Fibroblast of pulmonary artery (primary cell): ENCODE results near the gene CCDC141.

Experiments
- DNase-seq: peaks from one replicate; pipeline ENCODE4 v3.0.0-alpha.2; 2010; ENCODE audit warnings: low read depth
- H3K4me3 ChIP-seq: replicated peaks from 2 replicates; pipeline ENCODE4 v1.5.1; 2011; ENCODE audit warnings: low read depth, mild to moderate bottlenecking, control low read depth, low read length, moderate library complexity
- CTCF ChIP-seq: IDR thresholded peaks from 2 replicates; pipeline ENCODE4 v1.5.1; 2011; ENCODE audit warnings: mild to moderate bottlenecking, control low read depth, low read length, inconsistent platforms; ENCODE audit errors: missing control alignments

Gene CCDC141

DNA sequence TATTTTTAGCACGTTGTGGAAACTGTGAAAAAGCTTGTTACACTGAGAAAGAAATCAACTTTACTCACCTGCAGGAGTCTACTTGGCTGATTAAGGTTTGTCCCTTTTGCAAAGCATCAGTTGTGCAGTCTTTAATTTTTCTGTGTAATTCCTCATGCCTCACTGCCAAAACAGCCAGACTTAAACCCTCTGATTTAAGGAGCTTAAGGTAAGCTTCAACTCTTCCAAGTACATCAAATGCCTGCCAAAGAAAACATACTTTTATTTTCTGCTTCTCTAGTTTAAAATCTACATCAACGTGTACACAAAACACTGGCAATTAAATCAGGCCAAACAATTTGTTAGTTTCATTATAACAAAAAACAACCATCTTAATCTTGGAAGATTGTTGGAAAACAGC is 144.7 kb downstream of the CCDC141 start:
- no peak for TF ChIP-seq CTCF
- no peak overlapping the region for H3K4me3 ChIP-seq
- DNase-seq: no peak

DNA sequence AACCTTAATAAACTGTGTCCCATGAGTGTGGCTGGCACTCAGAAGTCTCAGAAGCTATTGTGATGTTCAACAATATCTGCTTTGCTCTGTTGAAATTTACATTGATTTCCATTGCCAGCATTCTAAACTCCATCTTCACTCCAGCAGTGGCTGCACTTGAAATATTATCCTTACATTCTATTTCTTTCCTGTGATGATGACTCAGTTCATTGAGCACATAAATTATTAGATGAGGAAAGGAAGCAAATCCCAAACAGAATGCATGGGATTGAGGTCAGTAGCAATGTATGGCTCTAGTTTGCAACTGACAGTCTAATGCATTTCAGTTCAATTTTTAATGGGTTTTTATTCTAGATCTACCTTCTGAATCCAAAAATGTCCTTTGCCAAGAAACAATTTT is 150.3 kb downstream of the CCDC141 start:
- no peak for TF ChIP-seq CTCF
- H3K4me3 ChIP-seq: no peak overlapping the region
- no peak for DNase-seq

DNA sequence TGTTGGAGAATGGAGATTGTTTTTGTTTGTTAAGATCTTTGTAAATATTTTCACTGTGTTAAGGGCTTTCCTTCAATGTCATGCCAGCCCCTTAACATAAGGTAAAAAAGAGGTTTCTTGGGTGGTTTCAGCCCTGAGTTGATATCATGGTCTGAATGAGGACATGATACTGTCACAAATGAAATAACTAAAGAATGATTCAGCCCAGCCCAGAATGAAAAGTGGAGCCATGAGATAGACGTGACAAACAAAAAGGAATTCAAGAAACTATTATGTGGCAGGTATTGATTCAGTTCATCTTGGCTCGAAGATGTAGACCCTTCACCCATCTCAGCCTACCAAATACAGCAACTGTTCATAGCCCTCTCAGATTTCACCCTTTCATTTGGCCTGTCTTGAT is 154.1 kb downstream of the CCDC141 start:
- no peak for DNase-seq

GRCh38 chr2:178895171-178895570 is 154.8 kb downstream of the CCDC141 start:
- no peak for TF ChIP-seq CTCF
- no peak for DNase-seq

More for the DNA sequence above, 154.1 kb downstream of the CCDC141 start:
- no peak for TF ChIP-seq CTCF
- no peak overlapping the region for H3K4me3 ChIP-seq

GRCh38 chr2:178892751-178893625 is 156.9 kb downstream of the CCDC141 start:
- TF ChIP-seq CTCF: no peak
- no peak for DNase-seq
- no peak overlapping the region for H3K4me3 ChIP-seq

More at GRCh38 chr2:178895171-178895570, 154.8 kb downstream of the CCDC141 start:
- no peak overlapping the region for H3K4me3 ChIP-seq

GRCh38 chr2:178891959-178892485 is 157.9 kb downstream of the CCDC141 start:
- no peak overlapping the region for H3K4me3 ChIP-seq
- TF ChIP-seq CTCF: no peak
- no peak for DNase-seq
